IMR-90 (cell line): ENCODE measurements around the gene ABTB2. TPM values are rescaled to one million over a fixed set of nuclear protein-coding genes. Genes with fewer than 3 reads are reported as not detected.

ENCODE experiments used
- ATAC-seq: fragments of 200-7000 bp; cut with Tn5 transposase; 2 replicates; pipeline ENCODE4 v1.9.1; 2020; ENCODE audit warnings: low read depth, mild to moderate bottlenecking, moderate library complexity
- BruUV-seq: library from RNA; stranded (reverse); fragments of 400-500 nt; replicated peaks from 2 replicates; lab custom pipeline; 2021; lab: Mats Ljungman, UMichigan
- CTCF ChIA-PET: fragments of 300-600 bp; formaldehyde crosslinking; extraction: SDS; loops from one replicate; lab custom pipeline; 2021; ENCODE audit warnings: antibody characterized with exemption; lab: Yijun Ruan, JAX
- POLR2A ChIA-PET: fragments of 300-600 bp; sonication (Branson Sonifier 250); formaldehyde crosslinking; loops from one replicate; lab custom pipeline; 2022; ENCODE audit warnings: antibody characterized with exemption; ENCODE audit not compliant: unreplicated experiment; lab: Charles Lee
- DNase-seq: peaks from one replicate; pipeline ENCODE4 v3.0.0; 2013
- H2AFZ ChIP-seq: replicated peaks from 2 replicates; pipeline ENCODE3; 2013; ENCODE audit warnings: low read length, mild to moderate bottlenecking; ENCODE audit not compliant: poor library complexity
- H2AK5ac ChIP-seq: 2 replicates; pipeline ENCODE4 v1.6.1; 2013; ENCODE audit warnings: low read depth, low read length, inconsistent platforms
- H2AK9ac ChIP-seq: replicated peaks from 2 replicates; pipeline ENCODE3; 2013; ENCODE audit warnings: mild to moderate bottlenecking, low read depth, low read length, moderate library complexity; ENCODE audit not compliant: poor library complexity
- H2BK120ac ChIP-seq: 2 replicates; pipeline ENCODE4 v1.6.1; 2013; ENCODE audit warnings: low read depth, low read length, inconsistent platforms
- H2BK15ac ChIP-seq: 3 replicates; pipeline ENCODE4 v1.6.1; 2013; ENCODE audit warnings: low read depth, low read length, inconsistent platforms
- H2BK20ac ChIP-seq: 2 replicates; pipeline ENCODE4 v1.6.1; 2013; ENCODE audit warnings: low read depth, mild to moderate bottlenecking, inconsistent platforms, low read length, moderate library complexity
- H2BK5ac ChIP-seq: 2 replicates; pipeline ENCODE4 v1.6.1; 2013; ENCODE audit warnings: mild to moderate bottlenecking, low read depth, low read length, inconsistent platforms; ENCODE audit not compliant: poor library complexity, severe bottlenecking
- H3K14ac ChIP-seq: replicated peaks from 2 replicates; pipeline ENCODE4 v1.6.1; 2013; ENCODE audit warnings: low read depth, low read length, inconsistent platforms
- H3K18ac ChIP-seq: 2 replicates; pipeline ENCODE4 v1.6.1; 2013; ENCODE audit warnings: low read depth, low read length, control low read depth
- H3K23ac ChIP-seq: 2 replicates; pipeline ENCODE4 v1.6.1; 2013; ENCODE audit warnings: low read depth, low read length, inconsistent platforms
- H3K27ac ChIP-seq: 2 replicates; pipeline ENCODE4 v1.5.1; 2013; ENCODE audit warnings: mild to moderate bottlenecking, control low read depth, low read length; ENCODE audit not compliant: insufficient read depth
- H3K27me3 ChIP-seq: 2 replicates; pipeline ENCODE4 v1.6.1; 2013; ENCODE audit warnings: low read length; ENCODE audit not compliant: control insufficient read depth, insufficient read depth
- H3K36me3 ChIP-seq: 2 replicates; pipeline ENCODE4 v1.6.1; 2013; ENCODE audit warnings: low read length, mixed read lengths; ENCODE audit not compliant: control insufficient read depth, insufficient read depth
- H3K4ac ChIP-seq: 2 replicates; pipeline ENCODE4 v1.6.1; 2013; ENCODE audit warnings: low read depth, low read length, inconsistent platforms
- H3K4me1 ChIP-seq: 2 replicates; pipeline ENCODE4 v1.6.1; 2013; ENCODE audit warnings: low read length, mixed read lengths; ENCODE audit not compliant: control insufficient read depth, insufficient read depth
- H3K4me2 ChIP-seq: 2 replicates; pipeline ENCODE4 v1.6.1; 2013; ENCODE audit warnings: low read depth, mild to moderate bottlenecking, control low read depth, low read length, moderate library complexity
- H3K4me3 ChIP-seq: 2 replicates; pipeline ENCODE4 v1.5.1; 2013; ENCODE audit warnings: low read depth, mild to moderate bottlenecking, control low read depth, low read length, moderate library complexity; ENCODE audit not compliant: insufficient read depth
- H3K56ac ChIP-seq: 2 replicates; pipeline ENCODE4 v1.6.1; 2013; ENCODE audit warnings: low read length, inconsistent platforms; ENCODE audit not compliant: insufficient read depth; ENCODE audit errors: extremely low read depth
- H3K79me1 ChIP-seq, 2 experiments: 2 replicates each; pipeline ENCODE4 v1.6.1; 2013; ENCODE audit warnings: low read length in 2 of 2, inconsistent platforms in 1 of 2, low read depth in 1 of 2
- H3K9ac ChIP-seq: 2 replicates; pipeline ENCODE4 v1.6.1; 2013; ENCODE audit warnings: low read depth, low read length, control low read depth
- H3K9me1 ChIP-seq: 2 replicates; pipeline ENCODE4 v1.6.1; 2013; ENCODE audit warnings: low read length, inconsistent platforms; ENCODE audit not compliant: insufficient read depth
- H3K9me3 ChIP-seq: 2 replicates; pipeline ENCODE4 v1.6.1; 2013; ENCODE audit warnings: low read length; ENCODE audit not compliant: control insufficient read depth, insufficient read depth
- H4K20me1 ChIP-seq: 2 replicates; pipeline ENCODE4 v1.6.1; 2013; ENCODE audit warnings: low read length, inconsistent platforms; ENCODE audit not compliant: insufficient read depth
- H4K5ac ChIP-seq: 2 replicates; pipeline ENCODE4 v1.6.1; 2013; ENCODE audit warnings: mild to moderate bottlenecking, low read depth, low read length, control low read depth
- H4K8ac ChIP-seq, 2 experiments: 2 replicates each; pipeline ENCODE4 v1.6.1; 2013; ENCODE audit warnings: low read depth in 2 of 2, low read length in 2 of 2, control low read depth in 1 of 2, inconsistent platforms in 1 of 2
- H4K91ac ChIP-seq: 2 replicates; pipeline ENCODE4 v1.6.1; 2013; ENCODE audit warnings: low read depth, low read length, inconsistent platforms; ENCODE audit not compliant: insufficient read depth
- CEBPB ChIP-seq: IDR thresholded peaks from 2 replicates; pipeline ENCODE4 v1.6.1; 2012; ENCODE audit warnings: low read depth, low read length, improper control_type of control experiment
- FOS ChIP-seq: fragments of 150-350 bp; IDR thresholded peaks from 2 replicates; pipeline ENCODE4 v1.6.1; 2016; ENCODE audit warnings: low read depth, low read length
- MXI1 ChIP-seq: IDR thresholded peaks from 2 replicates; pipeline ENCODE4 v1.6.1; 2012; ENCODE audit warnings: low read depth, mild to moderate bottlenecking, low read length, moderate library complexity, borderline replicate concordance
- NFE2L2 ChIP-seq: fragments of 150-350 bp; IDR thresholded peaks from 2 replicates; pipeline ENCODE4 v1.6.1; 2016; ENCODE audit warnings: low read depth, mild to moderate bottlenecking, low read length
- RAD21 ChIP-seq: IDR thresholded peaks from 2 replicates; pipeline ENCODE4 v1.6.1; 2012; ENCODE audit warnings: low read length, improper control_type of control experiment
- RCOR1 ChIP-seq: IDR thresholded peaks from 2 replicates; pipeline ENCODE4 v1.6.1; 2012; ENCODE audit warnings: mild to moderate bottlenecking, low read length, improper control_type of control experiment; ENCODE audit not compliant: insufficient replicate concordance
- RFX5 ChIP-seq: IDR thresholded peaks from 2 replicates; pipeline ENCODE4 v1.8.0; 2012; ENCODE audit warnings: low read depth, mild to moderate bottlenecking, low read length, moderate library complexity
- WGBS, 2 experiments: methylation state at CpG; one replicate each; pipeline versions ENCODE4 v1.1.5 to v1.1.7; 2013; ENCODE audit warnings: missing lambda C conversion rate in 2 of 2; ENCODE audit not compliant: insufficient read length in 1 of 2; ENCODE audit errors: extremely low coverage in 2 of 2; 5-methylcytosine and 5-hydroxymethylcytosine counted together
- dilution Hi-C: fragments of 300-500 bp; cut with HindIII; formaldehyde crosslinking; loops from one replicate; pipeline ENCODE4 v1.14.3; 2018; ENCODE audit warnings: low sequenced_read_pairs; ENCODE audit not compliant: unreplicated experiment
- in situ Hi-C: fragments of 300-500 bp; cut with MboI; formaldehyde crosslinking; loops from 3 replicates; pipeline ENCODE4 v1.14.3; 2019; ENCODE audit warnings: low sequenced_read_pairs, inconsistent platforms, mixed read lengths
- intact Hi-C: fragments of 100-400 bp; cut with micrococcal nuclease; formaldehyde crosslinking; loops from 2 replicates; pipeline ENCODE4 v1.10.0; 2022
- polyA plus RNA-seq, 3 experiments: library from polyadenylated mRNA; depleted of rRNA; stranded (reverse); fragments of >200 nt; gene quantifications; 2 replicates each; pipeline ENCODE4 v1.2.3, GENCODE V29; 2012; ENCODE audit warnings: low replicate concordance in 1 of 3
- total RNA-seq: library from RNA; depleted of rRNA; stranded (reverse); fragments of >200 nt; gene quantifications from 2 replicates; pipeline ENCODE4 v1.2.3, GENCODE V29; 2012
- TF ChIP-seq, protein P1 (sequence below): fragments of 150-350 bp; IDR thresholded peaks from 2 replicates; pipeline ENCODE4 v1.6.1; 2016; ENCODE audit warnings: low read depth, mild to moderate bottlenecking, low read length, moderate library complexity, borderline replicate concordance
- TF ChIP-seq, protein P2 (sequence below): fragments of 150-350 bp; IDR thresholded peaks from 2 replicates; pipeline ENCODE4 v1.6.1; 2017; ENCODE audit warnings: mild to moderate bottlenecking, antibody characterized with exemption, low read length, low read depth
- TF ChIP-seq, protein P3 (sequence below): conservative IDR thresholded peaks from 2 replicates; pipeline ENCODE4 v1.5.1; 2012; ENCODE audit warnings: mild to moderate bottlenecking, low read depth, low read length, improper control_type of control experiment

Gene ABTB2
- total and polyA plus RNA-seq, 2 of the 4 experiments (the other 2 are of a cell fraction), result 0.18 to 2.0 TPM

DNA sequence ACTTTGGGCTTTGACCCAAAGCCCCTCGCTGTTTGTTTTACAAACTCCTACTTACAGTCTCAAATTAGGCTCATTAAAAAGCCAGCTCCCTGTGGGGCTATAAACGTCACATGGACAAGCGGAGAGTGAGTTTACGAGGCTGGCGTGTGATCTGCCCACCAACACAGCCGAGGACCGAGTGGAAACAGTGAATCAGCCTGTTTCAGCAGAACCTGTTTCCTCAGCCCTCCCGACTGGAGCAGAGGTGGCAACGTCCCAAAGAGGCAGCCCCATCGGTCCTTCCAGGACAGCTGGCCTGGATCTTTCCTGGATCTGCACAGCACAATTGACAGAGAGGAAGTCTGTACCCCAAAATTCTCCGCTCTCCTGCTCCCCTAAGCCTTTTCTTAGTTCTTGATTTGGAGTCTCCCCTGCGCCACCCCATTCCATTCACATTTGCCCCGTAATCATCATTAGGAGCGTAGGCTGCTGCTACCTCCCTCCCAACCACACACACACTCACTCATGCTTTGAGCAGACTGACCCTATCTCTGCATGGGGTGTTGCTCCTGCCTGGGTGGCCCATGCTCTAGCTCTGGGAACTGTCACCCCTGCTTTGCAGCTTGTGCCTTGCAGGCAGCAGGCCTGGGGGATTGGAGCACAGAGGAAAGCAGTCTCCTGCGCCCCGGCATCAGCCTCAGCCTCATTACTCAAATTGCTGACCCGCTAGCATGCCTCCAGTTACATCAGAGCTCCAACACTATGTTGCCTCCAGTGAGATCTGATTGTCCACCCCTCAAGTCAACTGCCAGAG, 134.6 kb downstream of the ABTB2 start:
- Histone ChIP-seq H2BK15ac (no peak overlapping the region), H3K9me1 (no peaks in the 10 kb centered on the region; the same call in 1 of the 2 replicates), H2BK120ac (no peak overlapping the region), H4K91ac (no peak overlapping the region), H2BK5ac (no peak overlapping the region), H4K5ac (no peak overlapping the region), H3K4ac (no peak overlapping the region), H3K23ac (no peak overlapping the region), H3K14ac (no peak overlapping the region), H2BK20ac (no peak overlapping the region), H4K8ac (no peak overlapping the region), H3K9ac (no peak overlapping the region), H3K4me2 (peak overlapping the region; percentile 54), H3K18ac (no peak overlapping the region), H3K36me3 (no peaks in the 10 kb centered on the region), H3K27me3 (peaks cover 6% of the 10 kb centered on the region), H2AK9ac (no peak overlapping the region), H3K4me3 (no peak overlapping the region), H3K79me1 (no peaks in the 10 kb centered on the region), H3K4me1 (peaks cover 9% of the 10 kb centered on the region; the same call in 1 of the 2 replicates), H4K20me1 (no peaks in the 10 kb centered on the region), H3K27ac (no peak overlapping the region), H2AK5ac (no peak overlapping the region), H3K9me3 (no peaks in the 10 kb centered on the region), H2AFZ (peak overlapping the region; percentile 35), H3K56ac (no peak overlapping the region)
- TF ChIP-seq, protein P1, sequence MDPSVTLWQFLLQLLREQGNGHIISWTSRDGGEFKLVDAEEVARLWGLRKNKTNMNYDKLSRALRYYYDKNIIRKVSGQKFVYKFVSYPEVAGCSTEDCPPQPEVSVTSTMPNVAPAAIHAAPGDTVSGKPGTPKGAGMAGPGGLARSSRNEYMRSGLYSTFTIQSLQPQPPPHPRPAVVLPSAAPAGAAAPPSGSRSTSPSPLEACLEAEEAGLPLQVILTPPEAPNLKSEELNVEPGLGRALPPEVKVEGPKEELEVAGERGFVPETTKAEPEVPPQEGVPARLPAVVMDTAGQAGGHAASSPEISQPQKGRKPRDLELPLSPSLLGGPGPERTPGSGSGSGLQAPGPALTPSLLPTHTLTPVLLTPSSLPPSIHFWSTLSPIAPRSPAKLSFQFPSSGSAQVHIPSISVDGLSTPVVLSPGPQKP, result no peak
- TF ChIP-seq RCOR1, result no peak
- TF ChIP-seq NFE2L2, result 0 out of 2 replicates have a peak, but pooled peaks have one; percentile 10
- peak; percentile 43; the same call in 1 of the 2 replicates for TF ChIP-seq CEBPB
- no peak for TF ChIP-seq RAD21
- TF ChIP-seq, protein P2, sequence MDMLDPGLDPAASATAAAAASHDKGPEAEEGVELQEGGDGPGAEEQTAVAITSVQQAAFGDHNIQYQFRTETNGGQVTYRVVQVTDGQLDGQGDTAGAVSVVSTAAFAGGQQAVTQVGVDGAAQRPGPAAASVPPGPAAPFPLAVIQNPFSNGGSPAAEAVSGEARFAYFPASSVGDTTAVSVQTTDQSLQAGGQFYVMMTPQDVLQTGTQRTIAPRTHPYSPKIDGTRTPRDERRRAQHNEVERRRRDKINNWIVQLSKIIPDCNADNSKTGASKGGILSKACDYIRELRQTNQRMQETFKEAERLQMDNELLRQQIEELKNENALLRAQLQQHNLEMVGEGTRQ, result peak; percentile 35; the same call in 1 of the 2 replicates
- peak; percentile 43; the same call in 1 of the 2 replicates for TF ChIP-seq FOS
- TF ChIP-seq MXI1, result no peak
- TF ChIP-seq RFX5, result no peak
- TF ChIP-seq, protein P3, sequence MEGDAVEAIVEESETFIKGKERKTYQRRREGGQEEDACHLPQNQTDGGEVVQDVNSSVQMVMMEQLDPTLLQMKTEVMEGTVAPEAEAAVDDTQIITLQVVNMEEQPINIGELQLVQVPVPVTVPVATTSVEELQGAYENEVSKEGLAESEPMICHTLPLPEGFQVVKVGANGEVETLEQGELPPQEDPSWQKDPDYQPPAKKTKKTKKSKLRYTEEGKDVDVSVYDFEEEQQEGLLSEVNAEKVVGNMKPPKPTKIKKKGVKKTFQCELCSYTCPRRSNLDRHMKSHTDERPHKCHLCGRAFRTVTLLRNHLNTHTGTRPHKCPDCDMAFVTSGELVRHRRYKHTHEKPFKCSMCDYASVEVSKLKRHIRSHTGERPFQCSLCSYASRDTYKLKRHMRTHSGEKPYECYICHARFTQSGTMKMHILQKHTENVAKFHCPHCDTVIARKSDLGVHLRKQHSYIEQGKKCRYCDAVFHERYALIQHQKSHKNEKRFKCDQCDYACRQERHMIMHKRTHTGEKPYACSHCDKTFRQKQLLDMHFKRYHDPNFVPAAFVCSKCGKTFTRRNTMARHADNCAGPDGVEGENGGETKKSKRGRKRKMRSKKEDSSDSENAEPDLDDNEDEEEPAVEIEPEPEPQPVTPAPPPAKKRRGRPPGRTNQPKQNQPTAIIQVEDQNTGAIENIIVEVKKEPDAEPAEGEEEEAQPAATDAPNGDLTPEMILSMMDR, result no peak
- no TSS peak for BruUV-seq
- dilution Hi-C loops, result no loop called here
- DNase-seq, result peak; percentile 87
- WGBS, 2 experiments, result 12% methylated on average over 10 of the region's 17 CpGs; no CpG with 5 or more reads in 1 of the 2 experiments
- ChIA-PET CTCF (no interaction called here), POLR2A (no interaction called here)
- ATAC-seq, result peak; percentile 92
- in situ Hi-C loops, result no loop called here
- intact Hi-C loops, result no loop called here
